ENCODE results near the gene DSCAML1. TPM values are rescaled to one million over a fixed set of nuclear protein-coding genes. Genes with fewer than 3 reads are reported as not detected.

DSCAML1 gene
- total RNA-seq, 1 donor from 2014 or later, result not detected

GRCh38 chr11:117453886-117454563 is 343.0 kb downstream of the DSCAML1 start:
- Mint-ChIP-seq H3K27me3 (ENCODE audit: unreplicated experiment) (peaks cover 7% of the 10 kb centered on the region), H3K36me3 (ENCODE audit: unreplicated experiment) (no peaks in the 10 kb centered on the region), H3K9me3 (ENCODE audit: unreplicated experiment) (peaks cover 9% of the 10 kb centered on the region), H3K4me3 (ENCODE audit: unreplicated experiment) (no peak overlapping the region), H3K4me1 (ENCODE audit: unreplicated experiment) (no peaks in the 10 kb centered on the region), H3K27ac (ENCODE audit: unreplicated experiment) (no peak overlapping the region)
- no peak for DNase-seq (ENCODE audit: extremely low spot score, unreplicated experiment)
- TF ChIP-seq CTCF (IDR thresholded peaks at IDR 0.05), result no peak

DNA sequence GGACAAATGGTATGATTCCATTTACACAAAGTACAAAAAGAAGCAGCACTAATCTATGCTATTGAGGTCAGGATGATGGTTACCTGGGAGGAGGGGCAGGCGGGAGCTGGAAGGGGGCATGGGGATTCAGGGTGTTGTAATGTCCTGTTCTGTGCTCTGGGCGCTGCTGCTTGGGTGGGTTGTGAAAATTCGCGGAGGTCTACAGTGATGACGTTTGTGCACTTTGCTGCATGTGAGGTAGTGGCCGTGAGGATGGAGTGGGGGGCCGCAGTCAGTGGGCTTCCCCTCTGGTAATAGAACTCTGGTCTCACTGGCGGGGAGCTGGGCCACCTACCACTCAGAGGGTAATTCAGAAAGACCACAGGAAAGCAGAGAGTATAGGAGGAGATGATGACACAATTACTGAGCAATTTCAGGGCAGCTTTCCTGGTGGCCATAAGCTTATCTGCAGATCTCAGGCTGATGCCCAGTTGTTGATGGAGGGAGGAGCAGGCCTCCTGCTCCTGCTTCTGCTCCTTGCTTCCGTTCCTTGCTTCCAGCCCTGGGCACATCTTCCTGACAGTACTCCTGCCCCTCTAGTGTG is 347.8 kb downstream of the DSCAML1 start:
- no peak for DNase-seq (ENCODE audit: extremely low spot score, unreplicated experiment)
- peaks cover 17% of the 10 kb centered on the region for H3K27me3 Mint-ChIP-seq (ENCODE audit: unreplicated experiment)
- no peak overlapping the region for H3K4me3 Mint-ChIP-seq (ENCODE audit: unreplicated experiment)
- H3K9me3 Mint-ChIP-seq (ENCODE audit: unreplicated experiment), result peaks cover 4% of the 10 kb centered on the region
- no peaks in the 10 kb centered on the region for H3K36me3 Mint-ChIP-seq (ENCODE audit: unreplicated experiment)
- H3K27ac Mint-ChIP-seq (ENCODE audit: unreplicated experiment), result no peak overlapping the region
- no peaks in the 10 kb centered on the region for H3K4me1 Mint-ChIP-seq (ENCODE audit: unreplicated experiment)
- TF ChIP-seq CTCF (IDR thresholded peaks at IDR 0.05), result no peak

DNA sequence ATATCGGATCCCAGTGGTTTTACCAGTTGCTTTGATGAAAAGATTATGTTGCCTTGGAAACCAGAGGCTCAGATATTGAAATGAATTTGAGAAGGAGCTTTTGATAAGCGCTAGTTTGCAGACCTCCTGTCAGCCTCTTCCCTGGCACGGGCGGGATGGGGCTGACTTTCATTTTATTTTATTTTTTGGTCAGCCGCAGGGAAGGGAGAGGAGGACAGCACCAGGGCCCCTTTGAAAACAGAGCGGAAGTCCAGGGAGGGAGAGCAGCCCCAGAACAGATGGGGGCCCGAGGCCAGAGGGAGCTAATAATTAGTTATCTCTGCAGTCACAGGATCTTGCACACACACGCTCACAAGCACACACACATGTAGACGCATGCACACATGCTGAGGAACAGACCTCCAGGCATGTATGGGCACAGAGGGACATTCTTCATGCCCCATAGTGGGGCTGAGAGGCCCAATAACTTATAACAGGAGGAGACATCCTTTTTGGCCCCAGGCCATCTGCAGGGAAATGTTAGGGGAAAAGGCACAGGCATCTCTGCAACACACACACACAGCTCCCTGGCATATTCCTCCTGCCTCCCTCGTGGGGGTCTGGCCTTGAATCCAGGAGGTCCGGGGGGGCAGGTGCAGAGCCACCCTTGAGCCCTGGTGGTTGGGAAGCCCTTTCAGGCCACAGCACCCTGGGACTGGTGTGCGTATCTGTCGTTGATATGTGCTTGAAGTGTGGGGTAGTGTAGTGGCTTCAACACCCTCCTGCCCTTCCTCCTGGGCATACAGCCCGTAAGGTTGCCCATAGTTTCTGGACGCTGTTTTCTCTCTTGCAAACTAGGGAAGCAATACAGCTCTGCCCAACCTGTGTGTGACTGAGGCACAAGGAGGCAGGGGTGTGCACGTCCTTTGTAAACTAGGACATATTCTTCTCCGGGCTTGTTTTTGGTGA is 352.0 kb downstream of the DSCAML1 start:
- DNase-seq (ENCODE audit: extremely low spot score, unreplicated experiment), result no peak
- Mint-ChIP-seq H3K27ac (ENCODE audit: unreplicated experiment) (no peak overlapping the region), H3K9me3 (ENCODE audit: unreplicated experiment) (no peaks in the 10 kb centered on the region), H3K36me3 (ENCODE audit: unreplicated experiment) (no peaks in the 10 kb centered on the region), H3K27me3 (ENCODE audit: unreplicated experiment) (peaks cover 39% of the 10 kb centered on the region), H3K4me3 (ENCODE audit: unreplicated experiment) (no peak overlapping the region), H3K4me1 (ENCODE audit: unreplicated experiment) (no peaks in the 10 kb centered on the region)
- no peak for TF ChIP-seq CTCF (IDR thresholded peaks at IDR 0.05)

- Mint-ChIP-seq H3K27ac (ENCODE audit: unreplicated experiment) (no peak overlapping the region), H3K9me3 (ENCODE audit: unreplicated experiment) (no peaks in the 10 kb centered on the region), H3K4me1 (ENCODE audit: unreplicated experiment) (no peaks in the 10 kb centered on the region), H3K36me3 (ENCODE audit: unreplicated experiment) (no peaks in the 10 kb centered on the region), H3K4me3 (ENCODE audit: unreplicated experiment) (no peak overlapping the region), H3K27me3 (ENCODE audit: unreplicated experiment) (peaks cover 41% of the 10 kb centered on the region)
- DNase-seq (ENCODE audit: extremely low spot score, unreplicated experiment), result no peak
- no peak for TF ChIP-seq CTCF (IDR thresholded peaks at IDR 0.05)
Measured at GRCh38 chr11:117444256-117444655, 352.8 kb downstream of the DSCAML1 start.
